ENCODE measurements around the gene PARD6G.
"Not testable (repeated sequence)": the region's sequence is repeated elsewhere in the genome, so short reads cannot be mapped to it uniquely, and the experiment has no call there.

PARD6G gene

DNA sequence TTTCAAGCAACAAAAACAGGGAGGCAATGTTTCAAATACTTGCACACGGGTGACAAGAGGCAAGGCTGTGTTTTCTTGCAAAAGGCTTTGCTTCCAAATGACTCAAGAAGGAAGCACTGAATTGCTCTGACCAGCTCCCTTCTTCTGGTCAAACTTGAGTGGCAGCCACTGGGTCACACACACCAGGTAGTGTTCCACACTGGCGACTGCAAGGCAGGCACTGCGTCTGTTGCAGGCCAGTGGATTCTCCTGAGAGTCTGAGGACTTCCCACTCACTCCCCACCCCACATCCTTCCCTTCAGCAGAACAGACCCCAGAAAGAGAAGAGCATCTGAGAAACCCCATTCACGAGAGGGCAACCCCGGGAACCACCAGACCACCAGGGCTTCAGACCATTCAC is 19.8 kb downstream of the PARD6G start:
- Histone ChIP-seq H3K9ac (ENCODE audit: insufficient read length) (no peak overlapping the region), H3K9me3 (ENCODE audit: low read depth, low read length) (no peaks in the 10 kb centered on the region), H3K27ac (no peak overlapping the region), H3K4me3 (no peak overlapping the region), H3K36me3 (ENCODE audit: insufficient read depth, low read length) (no peaks in the 10 kb centered on the region)
- no peak for TF ChIP-seq POLR2AphosphoS5 (IDR thresholded peaks at IDR 0.05; ENCODE audit: borderline replicate concordance, low read depth, low read length)
- TF ChIP-seq FOXP2 (optimal IDR thresholded peaks at IDR 0.05; ENCODE audit: control extremely low read depth, extremely low read length, insufficient read depth) = no peak
- TF ChIP-seq EZH2 (IDR thresholded peaks at IDR 0.05) = no peak
- no peak for DNase-seq (ENCODE audit: low read depth, low spot score)

DNA sequence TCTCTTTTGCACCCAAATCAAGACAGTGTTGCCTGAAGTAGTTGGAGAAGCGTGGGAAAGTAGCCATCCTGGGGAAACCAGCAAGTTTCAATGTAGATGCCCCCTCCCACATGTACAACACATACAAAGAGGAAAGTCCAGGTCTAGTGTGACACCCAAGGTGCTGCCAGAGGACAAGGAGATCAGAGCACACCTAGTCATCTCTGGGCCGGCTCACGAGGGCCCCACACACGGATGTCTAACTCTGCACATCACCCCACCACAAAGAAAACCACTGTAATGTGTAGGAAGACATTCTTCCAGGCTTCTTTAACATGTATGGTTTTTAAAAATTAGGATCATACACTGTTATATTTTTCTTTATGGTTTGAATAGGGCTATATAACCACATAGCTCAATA is 21.6 kb downstream of the PARD6G start:
- no peak for TF ChIP-seq EZH2 (IDR thresholded peaks at IDR 0.05)
- no peak for TF ChIP-seq POLR2AphosphoS5 (IDR thresholded peaks at IDR 0.05; ENCODE audit: borderline replicate concordance, low read depth, low read length)
- TF ChIP-seq FOXP2 (optimal IDR thresholded peaks at IDR 0.05; ENCODE audit: control extremely low read depth, extremely low read length, insufficient read depth) = no peak

DNA sequence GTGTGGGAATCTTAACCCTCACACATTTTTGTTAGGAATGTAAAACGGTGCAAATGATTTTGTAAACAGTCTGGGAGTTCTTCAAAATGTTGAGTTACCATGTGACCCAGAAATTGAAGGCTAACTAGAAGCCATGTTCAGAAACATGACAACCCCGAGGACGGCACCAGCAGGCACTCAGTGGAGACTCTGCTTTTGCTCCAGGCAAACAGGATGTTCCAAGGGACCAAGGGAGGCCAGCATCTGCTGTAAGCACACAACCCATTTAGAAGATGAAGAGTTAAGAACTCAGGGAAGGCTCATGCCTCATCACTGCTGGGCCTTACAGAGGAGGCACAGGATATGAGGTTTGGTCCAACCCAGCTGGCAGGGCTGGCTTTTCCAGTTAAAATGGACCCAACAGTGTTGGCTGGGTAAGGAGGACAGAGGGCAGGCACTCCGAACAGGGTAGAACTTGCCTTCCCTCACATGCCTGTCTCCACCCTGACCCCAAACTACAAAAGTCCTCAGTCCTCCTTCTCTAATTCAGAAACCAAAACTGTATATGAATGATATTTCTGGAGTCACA is 23.6 kb downstream of the PARD6G start:
- no peak overlapping the region for H3K27ac ChIP-seq
- no peaks in the 10 kb centered on the region for H3K9me3 ChIP-seq (ENCODE audit: low read depth, low read length)
- TF ChIP-seq FOXP2 (optimal IDR thresholded peaks at IDR 0.05; ENCODE audit: control extremely low read depth, extremely low read length, insufficient read depth) (no peak), EZH2 (IDR thresholded peaks at IDR 0.05) (no peak), POLR2AphosphoS5 (IDR thresholded peaks at IDR 0.05; ENCODE audit: borderline replicate concordance, low read depth, low read length) (no peak)
- H3K36me3 ChIP-seq (ENCODE audit: insufficient read depth, low read length) = no peaks in the 10 kb centered on the region
- no peak overlapping the region for H3K4me3 ChIP-seq
- DNase-seq (ENCODE audit: low read depth, low spot score) = no peak
- no peak overlapping the region for H3K9ac ChIP-seq (ENCODE audit: insufficient read length)

More for the DNA sequence above, 21.6 kb downstream of the PARD6G start:
- Histone ChIP-seq H3K27ac (no peak overlapping the region), H3K4me3 (no peak overlapping the region), H3K9ac (ENCODE audit: insufficient read length) (no peak overlapping the region), H3K9me3 (ENCODE audit: low read depth, low read length) (no peaks in the 10 kb centered on the region), H3K36me3 (ENCODE audit: insufficient read depth, low read length) (no peaks in the 10 kb centered on the region)
- DNase-seq (ENCODE audit: low read depth, low spot score) = no peak

DNA sequence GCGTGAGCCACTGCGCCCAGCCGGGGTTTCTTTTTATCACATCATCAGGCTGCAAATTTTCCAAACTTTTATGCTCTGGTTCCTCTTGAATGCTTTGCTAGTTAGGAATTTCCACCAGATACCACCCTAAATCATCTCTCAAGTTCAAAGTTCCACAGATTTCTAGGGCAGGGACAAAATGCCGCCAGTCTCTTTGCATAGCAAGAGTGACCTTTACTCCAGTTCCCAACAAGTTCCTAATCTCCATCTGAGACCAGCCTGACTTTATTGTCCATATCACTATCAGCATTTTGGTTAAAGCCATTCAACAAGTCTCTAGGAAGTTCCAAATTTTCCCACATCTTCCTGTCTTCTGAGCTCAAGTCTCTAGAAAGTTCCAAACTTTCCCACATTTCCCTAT is 27.8 kb downstream of the PARD6G start:
- H3K4me3 ChIP-seq; H3K27ac ChIP-seq; DNase-seq (ENCODE audit: low read depth, low spot score); H3K9me3 ChIP-seq (ENCODE audit: low read depth, low read length); H3K9ac ChIP-seq (ENCODE audit: insufficient read length); H3K36me3 ChIP-seq (ENCODE audit: insufficient read depth, low read length): not testable (repeated sequence)

DNA sequence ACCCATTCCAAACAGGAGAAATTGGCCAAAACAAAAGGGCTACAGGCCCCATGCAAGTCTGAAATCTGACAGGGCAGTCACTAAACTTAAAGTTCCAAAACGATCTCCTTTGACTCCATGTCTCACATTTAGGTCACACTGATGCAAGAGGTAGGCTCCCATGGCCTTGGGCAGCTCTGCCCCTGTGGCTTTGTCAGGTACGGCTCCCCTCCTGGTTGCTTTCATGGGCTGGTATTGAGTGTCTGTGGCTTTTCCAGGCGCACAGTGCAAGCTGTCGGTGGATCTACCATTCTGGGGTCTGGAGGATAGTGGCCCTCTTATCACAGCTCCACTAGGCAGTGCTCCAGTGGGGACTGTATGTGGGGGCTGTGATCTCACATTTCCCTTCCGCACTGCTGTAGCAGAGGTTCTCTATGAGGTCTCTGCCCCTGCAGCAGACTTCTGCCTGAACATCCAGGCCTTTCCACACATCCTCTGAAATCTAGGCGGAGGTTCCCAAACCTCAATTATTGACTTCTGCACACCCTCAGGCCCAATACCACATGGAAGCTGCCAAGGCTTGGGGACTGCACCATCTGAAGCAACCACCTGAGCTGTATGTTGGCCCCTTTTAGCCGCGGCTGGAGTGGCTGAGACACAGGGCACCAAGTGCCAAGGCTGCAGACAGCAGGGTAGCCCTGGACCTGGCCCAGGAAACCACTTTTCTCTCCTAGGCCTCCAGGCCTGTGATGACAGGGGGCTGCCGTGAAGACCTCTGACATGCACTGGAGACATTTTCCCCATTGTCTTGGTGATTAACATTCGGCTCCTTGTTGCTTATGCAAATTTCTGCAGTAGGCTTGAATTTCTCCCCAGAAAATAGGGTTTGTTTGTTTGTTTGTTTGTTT is 28.7 kb downstream of the PARD6G start:
- no peak overlapping the region for H3K27ac ChIP-seq
- H3K9me3 ChIP-seq (ENCODE audit: low read depth, low read length) = no peaks in the 10 kb centered on the region
- H3K4me3 ChIP-seq = no peak overlapping the region
- DNase-seq (ENCODE audit: low read depth, low spot score) = no peak
- TF ChIP-seq FOXP2 (optimal IDR thresholded peaks at IDR 0.05; ENCODE audit: control extremely low read depth, extremely low read length, insufficient read depth) = no peak
- no peak overlapping the region for H3K9ac ChIP-seq (ENCODE audit: insufficient read length)
- H3K36me3 ChIP-seq (ENCODE audit: insufficient read depth, low read length) = no peaks in the 10 kb centered on the region

DNA sequence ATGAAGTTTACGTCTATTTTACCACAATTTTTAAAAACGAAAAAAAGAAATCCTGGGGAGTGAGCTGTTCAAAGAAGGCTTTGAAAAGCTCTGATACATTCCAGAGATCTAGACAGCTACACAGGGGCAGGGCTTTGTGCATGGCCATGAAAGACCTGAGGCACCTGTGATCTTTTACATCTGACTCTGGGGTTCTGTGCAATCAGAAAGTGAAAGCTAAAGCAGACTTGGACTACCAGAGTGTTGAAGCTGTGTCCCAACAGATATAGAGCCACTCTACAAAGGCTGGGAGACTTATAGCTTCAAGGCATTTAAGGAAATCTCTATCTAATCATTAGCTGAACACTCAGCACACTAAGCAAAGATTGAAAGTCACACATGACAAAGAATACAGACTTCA is 34.1 kb downstream of the PARD6G start:
- H3K36me3 ChIP-seq (ENCODE audit: insufficient read depth, low read length) = no peaks in the 10 kb centered on the region
- TF ChIP-seq EZH2 (IDR thresholded peaks at IDR 0.05) (no peak), POLR2AphosphoS5 (IDR thresholded peaks at IDR 0.05; ENCODE audit: borderline replicate concordance, low read depth, low read length) (no peak), FOXP2 (optimal IDR thresholded peaks at IDR 0.05; ENCODE audit: control extremely low read depth, extremely low read length, insufficient read depth) (no peak)
- no peak overlapping the region for H3K27ac ChIP-seq
- no peak overlapping the region for H3K4me3 ChIP-seq
- no peaks in the 10 kb centered on the region for H3K9me3 ChIP-seq (ENCODE audit: low read depth, low read length)
- H3K9ac ChIP-seq (ENCODE audit: insufficient read length) = no peak overlapping the region
- no peak for DNase-seq (ENCODE audit: low read depth, low spot score)

DNA sequence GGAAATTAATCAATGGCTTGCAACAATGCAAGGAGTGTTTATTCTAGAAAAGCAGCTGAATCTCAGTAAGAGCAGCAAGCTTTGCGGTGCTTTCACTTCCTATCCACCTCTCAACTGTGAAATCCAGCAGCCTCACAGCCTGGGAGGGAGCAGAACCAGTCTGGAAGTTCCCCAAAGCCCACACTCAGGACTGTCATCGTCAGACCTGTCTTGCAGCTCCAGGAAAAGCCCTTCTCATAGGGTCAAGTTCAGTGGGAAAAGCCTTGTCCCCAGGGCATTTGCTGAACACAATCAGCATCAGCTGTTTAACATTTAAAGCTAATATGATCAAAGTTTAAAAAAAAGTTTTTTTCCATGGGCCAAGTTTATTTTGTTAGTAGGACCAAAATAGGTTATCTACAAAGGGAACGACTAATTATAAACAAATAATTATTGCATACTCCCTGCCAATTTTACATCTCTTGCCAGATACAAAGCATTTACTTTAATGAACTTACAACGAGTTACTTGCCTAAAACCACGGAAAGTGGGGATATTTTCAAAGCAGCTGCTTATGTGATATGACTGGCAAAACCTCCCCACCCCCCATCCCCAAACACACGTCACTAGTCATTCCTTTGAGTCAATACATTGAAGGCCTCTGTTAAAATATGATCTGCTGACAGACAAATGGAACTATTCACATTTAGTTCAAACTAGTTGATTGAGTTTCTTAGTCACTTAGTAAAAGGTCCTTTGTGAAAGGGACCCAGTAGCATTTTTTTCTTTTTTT is 36.8 kb downstream of the PARD6G start:
- Histone ChIP-seq H3K27ac (no peak overlapping the region), H3K9me3 (ENCODE audit: low read depth, low read length) (no peaks in the 10 kb centered on the region), H3K36me3 (ENCODE audit: insufficient read depth, low read length) (no peaks in the 10 kb centered on the region), H3K4me3 (no peak overlapping the region), H3K9ac (ENCODE audit: insufficient read length) (no peak overlapping the region)
- TF ChIP-seq POLR2AphosphoS5 (IDR thresholded peaks at IDR 0.05; ENCODE audit: borderline replicate concordance, low read depth, low read length) (no peak), EZH2 (IDR thresholded peaks at IDR 0.05) (no peak), FOXP2 (optimal IDR thresholded peaks at IDR 0.05; ENCODE audit: control extremely low read depth, extremely low read length, insufficient read depth) (no peak)
- DNase-seq (ENCODE audit: low read depth, low spot score) = no peak

DNA sequence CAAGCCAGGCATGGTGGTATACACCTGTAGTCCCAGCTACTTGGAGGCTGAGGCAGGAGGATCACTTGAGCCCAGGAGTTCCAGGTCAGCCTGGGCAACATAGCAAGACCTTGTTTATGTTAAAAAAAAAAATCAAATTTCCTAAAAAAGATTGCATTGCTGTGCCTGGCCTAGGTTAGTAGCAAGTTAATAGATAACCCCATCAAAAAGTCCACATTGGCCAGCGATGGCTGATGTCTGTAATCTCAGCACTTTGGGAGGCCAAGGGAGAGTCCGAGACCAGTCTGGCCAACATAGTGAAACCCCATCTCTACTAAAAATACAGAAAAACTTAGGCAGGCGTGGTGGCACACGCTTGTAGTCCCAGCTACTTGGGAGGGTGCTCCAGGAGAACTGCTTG is 38.7 kb downstream of the PARD6G start:
- Histone ChIP-seq H3K9ac (ENCODE audit: insufficient read length) (no peak overlapping the region), H3K36me3 (ENCODE audit: insufficient read depth, low read length) (no peaks in the 10 kb centered on the region), H3K27ac (no peak overlapping the region), H3K9me3 (ENCODE audit: low read depth, low read length) (no peaks in the 10 kb centered on the region), H3K4me3 (no peak overlapping the region)
- TF ChIP-seq EZH2 (IDR thresholded peaks at IDR 0.05) (no peak), FOXP2 (optimal IDR thresholded peaks at IDR 0.05; ENCODE audit: control extremely low read depth, extremely low read length, insufficient read depth) (no peak), POLR2AphosphoS5 (IDR thresholded peaks at IDR 0.05; ENCODE audit: borderline replicate concordance, low read depth, low read length) (no peak)
- DNase-seq (ENCODE audit: low read depth, low spot score) = no peak
